ENCODE data around the gene PHACTR1.

PHACTR1 gene

DNA sequence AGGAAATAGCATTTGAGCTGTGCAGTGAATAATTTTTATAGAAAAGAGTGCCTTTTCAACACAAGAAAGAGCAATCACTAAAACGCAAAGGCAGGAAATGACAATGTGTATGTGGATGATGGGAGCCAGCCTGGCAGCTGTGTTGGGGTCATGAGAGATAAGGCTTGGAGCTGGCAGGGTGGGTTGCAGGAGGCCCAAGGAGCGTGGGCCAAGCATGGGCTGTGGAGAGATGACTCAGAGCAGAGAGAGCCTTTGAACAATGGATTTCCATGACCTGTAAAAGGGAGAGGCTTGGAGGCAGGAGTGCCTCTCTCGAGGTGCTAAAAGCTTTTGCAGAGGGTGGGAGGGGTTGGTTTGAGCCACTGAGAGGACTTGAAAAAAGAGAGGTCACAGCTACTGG is 618.4 kb downstream of the PHACTR1 start:
- no peak for DNase-seq

- peak; percentile 40 for DNase-seq
These were observed 620.0 kb downstream of the PHACTR1 start for GRCh38 chr6:13336553-13336952.

DNA sequence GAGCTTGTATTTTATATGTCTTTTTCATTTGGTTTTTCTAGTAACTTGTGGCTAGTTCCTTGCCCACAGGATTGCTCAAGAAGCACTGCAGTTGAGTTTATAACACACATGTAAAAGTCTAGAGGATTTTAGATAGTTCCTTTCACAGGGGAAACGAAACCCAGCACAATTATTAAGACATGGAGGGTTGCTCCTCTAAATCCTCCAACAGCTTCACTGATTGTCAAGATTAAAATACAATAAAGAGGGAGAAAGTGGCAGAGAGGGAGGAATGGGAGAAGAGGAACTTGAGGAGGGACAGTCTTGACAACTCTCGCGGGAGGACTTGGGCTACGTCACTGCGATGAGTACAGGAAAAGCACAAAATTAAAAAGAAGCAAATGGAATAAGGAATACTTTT is 621.5 kb downstream of the PHACTR1 start:
- peak; percentile 85 for DNase-seq

Data from GF-D8 (cell line).